HUES6 (cell line): Measurements from ENCODE around the gene ZBTB16.

Source experiments
- H3K27ac ChIP-seq: 2 replicates; pipeline ENCODE4 v1.7.0; 2013; ENCODE audit warnings: low read depth, mild to moderate bottlenecking, low read length, inconsistent platforms
- H3K27me3 ChIP-seq: 2 replicates; pipeline ENCODE4 v1.6.1; 2013; ENCODE audit warnings: low read length; ENCODE audit not compliant: control insufficient read depth, insufficient read depth
- H3K36me3 ChIP-seq: 2 replicates; pipeline ENCODE4 v1.6.1; 2013; ENCODE audit warnings: low read length; ENCODE audit not compliant: control insufficient read depth, insufficient read depth
- H3K4me1 ChIP-seq: 2 replicates; pipeline ENCODE4 v1.6.1; 2013; ENCODE audit warnings: low read length; ENCODE audit not compliant: control insufficient read depth, insufficient read depth
- H3K4me3 ChIP-seq: 2 replicates; pipeline ENCODE4 v1.5.1; 2013; ENCODE audit warnings: low read depth, low read length
- H3K9ac ChIP-seq: one replicate; pipeline ENCODE4 v1.6.1; 2013; ENCODE audit warnings: mild to moderate bottlenecking, low read length
- H3K9me3 ChIP-seq: 2 replicates; pipeline ENCODE4 v1.6.1; 2013; ENCODE audit warnings: low read depth, low read length; ENCODE audit not compliant: control insufficient read depth, insufficient read depth

Gene ZBTB16

GRCh38 chr11:114167355-114167754 is 107.8 kb downstream of the ZBTB16 start:
- H3K4me3 ChIP-seq = no peak overlapping the region
- H3K27ac ChIP-seq = no peak overlapping the region
- H3K9me3 ChIP-seq = no peaks in the 10 kb centered on the region
- H3K4me1 ChIP-seq = peaks cover 19% of the 10 kb centered on the region
- H3K27me3 ChIP-seq = no peaks in the 10 kb centered on the region
- no peak overlapping the region for H3K9ac ChIP-seq
- H3K36me3 ChIP-seq = no peaks in the 10 kb centered on the region

GRCh38 chr11:114167771-114168448 is 108.4 kb downstream of the ZBTB16 start:
- Histone ChIP-seq H3K27ac (no peak overlapping the region), H3K27me3 (no peaks in the 10 kb centered on the region), H3K4me3 (no peak overlapping the region), H3K4me1 (peaks cover 19% of the 10 kb centered on the region), H3K9me3 (no peaks in the 10 kb centered on the region), H3K36me3 (no peaks in the 10 kb centered on the region), H3K9ac (no peak overlapping the region)

GRCh38 chr11:114168691-114169090 is 109.2 kb downstream of the ZBTB16 start:
- Histone ChIP-seq H3K27ac (no peak overlapping the region), H3K9ac (no peak overlapping the region), H3K4me1 (peaks cover 16% of the 10 kb centered on the region), H3K36me3 (no peaks in the 10 kb centered on the region), H3K27me3 (no peaks in the 10 kb centered on the region), H3K9me3 (no peaks in the 10 kb centered on the region), H3K4me3 (no peak overlapping the region)

- no peak overlapping the region for H3K4me3 ChIP-seq
- H3K27me3 ChIP-seq = no peaks in the 10 kb centered on the region
- no peaks in the 10 kb centered on the region for H3K9me3 ChIP-seq
- H3K9ac ChIP-seq = no peak overlapping the region
- H3K27ac ChIP-seq = no peak overlapping the region
- no peaks in the 10 kb centered on the region for H3K36me3 ChIP-seq
- H3K4me1 ChIP-seq = peaks cover 16% of the 10 kb centered on the region
These were observed 109.8 kb downstream of the ZBTB16 start for GRCh38 chr11:114169321-114169749.

DNA sequence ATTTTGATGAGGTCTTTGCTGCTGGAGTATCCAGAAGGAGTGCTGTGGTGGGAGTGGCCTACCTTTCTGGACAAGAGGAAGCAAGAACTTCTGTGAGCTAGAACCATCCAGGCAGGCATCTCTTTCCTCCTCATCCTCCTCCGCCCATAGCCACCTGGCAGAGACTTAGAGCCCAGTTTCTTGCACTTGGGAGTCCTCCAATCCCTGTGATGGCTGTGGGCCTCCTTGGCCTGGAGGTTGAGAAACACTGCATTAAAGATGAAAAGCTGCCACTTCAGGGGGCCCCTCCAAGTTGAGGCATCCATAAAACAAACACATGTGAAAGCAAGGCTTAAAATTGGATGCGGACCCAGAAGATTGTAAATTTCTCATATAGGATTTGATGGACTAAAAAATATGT is 110.3 kb downstream of the ZBTB16 start:
- no peaks in the 10 kb centered on the region for H3K36me3 ChIP-seq
- no peak overlapping the region for H3K4me3 ChIP-seq
- no peak overlapping the region for H3K27ac ChIP-seq
- H3K9me3 ChIP-seq = no peaks in the 10 kb centered on the region
- H3K9ac ChIP-seq = no peak overlapping the region
- H3K27me3 ChIP-seq = no peaks in the 10 kb centered on the region
- H3K4me1 ChIP-seq = peaks cover 16% of the 10 kb centered on the region

GRCh38 chr11:114170226-114170625 is 110.7 kb downstream of the ZBTB16 start:
- no peak overlapping the region for H3K27ac ChIP-seq
- no peak overlapping the region for H3K9ac ChIP-seq
- no peak overlapping the region for H3K4me3 ChIP-seq
- H3K4me1 ChIP-seq = peaks cover 16% of the 10 kb centered on the region
- no peaks in the 10 kb centered on the region for H3K27me3 ChIP-seq
- no peaks in the 10 kb centered on the region for H3K9me3 ChIP-seq
- no peaks in the 10 kb centered on the region for H3K36me3 ChIP-seq

- Histone ChIP-seq H3K27me3 (no peaks in the 10 kb centered on the region), H3K4me3 (no peak overlapping the region), H3K9ac (no peak overlapping the region), H3K36me3 (no peaks in the 10 kb centered on the region), H3K4me1 (peaks cover 16% of the 10 kb centered on the region), H3K9me3 (no peaks in the 10 kb centered on the region), H3K27ac (no peak overlapping the region)
These were observed 111.9 kb downstream of the ZBTB16 start for GRCh38 chr11:114171257-114172054.

DNA sequence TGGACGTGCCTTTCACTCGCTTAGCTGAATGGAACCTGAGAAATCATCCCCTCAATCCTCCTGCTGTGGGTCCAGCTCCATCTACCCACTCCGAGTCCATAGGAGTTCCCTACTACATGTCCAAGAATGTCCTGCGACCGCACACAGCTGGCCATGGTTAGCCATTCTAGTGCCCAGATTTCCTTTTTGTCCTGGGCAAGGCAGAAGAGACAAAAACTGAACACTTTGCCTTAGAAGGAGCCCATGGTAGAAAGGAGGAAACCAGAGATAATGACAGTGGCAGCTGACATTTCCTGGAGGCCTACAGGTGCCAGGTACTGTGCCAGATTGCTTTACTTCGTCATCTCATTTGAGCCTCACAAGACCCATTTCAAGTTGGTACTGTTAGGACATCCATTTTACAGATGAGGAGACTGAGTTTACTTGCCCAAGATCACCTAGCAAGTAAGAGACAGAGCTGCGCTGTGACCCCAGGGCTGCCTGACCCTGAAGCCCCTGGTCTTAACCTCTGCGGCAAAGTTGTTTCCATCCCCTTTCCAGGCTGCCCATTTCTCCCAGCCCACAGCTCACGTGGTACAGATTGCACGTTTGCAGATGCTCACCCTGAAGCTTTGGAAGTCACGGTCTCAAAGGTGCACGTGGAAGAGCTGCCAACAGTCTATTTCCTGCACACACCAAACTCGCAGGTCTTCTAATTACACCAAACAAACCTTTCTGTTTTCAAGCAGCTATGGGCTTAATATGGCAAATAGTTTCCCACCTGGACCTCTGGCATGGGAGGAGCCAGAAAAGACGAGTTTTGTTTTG is 112.7 kb downstream of the ZBTB16 start:
- Histone ChIP-seq H3K4me1 (peaks cover 11% of the 10 kb centered on the region), H3K9me3 (no peaks in the 10 kb centered on the region), H3K9ac (no peak overlapping the region), H3K27me3 (no peaks in the 10 kb centered on the region), H3K36me3 (no peaks in the 10 kb centered on the region), H3K4me3 (no peak overlapping the region), H3K27ac (no peak overlapping the region)

DNA sequence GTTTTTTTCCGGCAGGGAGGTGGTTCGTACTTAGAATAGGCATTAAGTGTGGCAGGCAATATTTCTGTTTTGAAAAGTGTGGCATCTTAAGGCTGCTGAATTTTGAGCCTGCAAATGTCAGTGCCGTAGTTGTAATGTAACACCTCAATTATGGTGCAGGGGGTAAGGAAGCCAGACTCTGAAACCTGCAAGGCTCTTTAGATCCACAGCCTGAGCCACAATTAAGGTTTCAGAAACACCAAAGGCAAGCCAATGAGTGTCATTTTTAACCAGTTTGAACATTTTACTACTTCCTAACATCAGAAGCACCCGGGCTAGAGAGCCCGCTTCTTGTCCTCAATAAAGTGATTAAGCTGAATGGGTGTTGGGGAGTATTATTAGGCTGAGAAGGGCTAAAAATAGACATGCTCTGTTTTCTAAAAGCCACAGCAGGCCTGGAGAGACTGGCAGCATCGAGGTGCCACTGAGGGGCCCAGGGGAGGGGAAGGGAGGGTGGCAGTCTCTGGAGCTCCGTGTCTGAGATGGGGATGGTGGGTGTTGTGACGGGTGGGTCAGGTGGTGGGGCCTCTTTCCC is 113.4 kb downstream of the ZBTB16 start:
- peaks cover 5% of the 10 kb centered on the region; the same call in 1 of the 2 replicates for H3K4me1 ChIP-seq
- H3K27ac ChIP-seq = no peak overlapping the region
- no peaks in the 10 kb centered on the region for H3K9me3 ChIP-seq
- no peaks in the 10 kb centered on the region for H3K36me3 ChIP-seq
- H3K9ac ChIP-seq = no peak overlapping the region
- H3K27me3 ChIP-seq = no peaks in the 10 kb centered on the region
- no peak overlapping the region for H3K4me3 ChIP-seq

DNA sequence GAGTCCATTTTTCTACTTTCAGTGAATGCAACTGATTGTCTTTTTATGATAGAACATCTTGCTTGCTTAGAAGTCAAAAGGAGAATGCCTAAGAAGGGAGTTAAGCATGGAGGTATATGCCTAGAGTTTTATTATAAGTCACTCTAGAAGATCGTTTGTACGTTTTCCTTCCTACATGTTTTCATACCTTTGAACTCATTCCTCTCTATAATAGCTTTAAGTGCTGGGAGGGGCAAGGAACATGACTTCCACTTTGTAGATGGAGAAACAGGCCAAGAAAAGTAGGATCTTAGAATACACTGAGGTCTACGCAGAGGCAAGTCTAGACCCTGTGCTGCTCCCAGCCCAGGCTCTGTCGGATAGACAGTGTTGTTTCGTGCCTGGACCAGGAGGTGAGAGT is 114.3 kb downstream of the ZBTB16 start:
- Histone ChIP-seq H3K4me1 (peaks cover 3% of the 10 kb centered on the region; the same call in 1 of the 2 replicates), H3K27ac (no peak overlapping the region), H3K36me3 (no peaks in the 10 kb centered on the region), H3K27me3 (no peaks in the 10 kb centered on the region; the same call in 1 of the 2 replicates), H3K4me3 (no peak overlapping the region), H3K9ac (no peak overlapping the region), H3K9me3 (no peaks in the 10 kb centered on the region)
